Body of pancreas (tissue), 4 donors: ENCODE data around the gene PEPD.

Experiments
- CTCF ChIP-seq, 7 experiments: fragments of 450-650 bp in 4 of 7; fragments of 200-600 bp in 3 of 7; sonication (generic) in 3 of 7; IDR thresholded peaks; one replicate each; pipeline ENCODE4 v1.5.1; 2016 to 2019; ENCODE audit warnings: antibody characterized with exemption in 7 of 7
- POLR2A ChIP-seq, 3 donors: fragments of 450-650 bp; IDR thresholded peaks; one replicate each; pipeline ENCODE4 v1.6.1; 2016; ENCODE audit warnings: antibody characterized with exemption in 3 of 3, mild to moderate bottlenecking in 2 of 3

GRCh38 chr19:33476151-33476707 lies 45.4 kb downstream of the PEPD start:
- TF ChIP-seq CTCF (IDR thresholded peaks at IDR 0.05) (no peak), POLR2A (IDR thresholded peaks at IDR 0.05) (no peak)
